Activated T-helper 9 cell treated with anti-CD3 and anti-CD28 coated beads, Interleukin-2, amount 50 U/mL, for 16 hours (primary cell): ENCODE measurements around the gene DHX58.
A peak's percentile ranks its signal among the peaks of the same experiment; 100 is the strongest.

ENCODE experiments used
- DNase-seq: peaks from one replicate; pipeline ENCODE4 v3.0.0-alpha.2; 2020; ENCODE audit warnings: low read depth

Gene DHX58

DNA sequence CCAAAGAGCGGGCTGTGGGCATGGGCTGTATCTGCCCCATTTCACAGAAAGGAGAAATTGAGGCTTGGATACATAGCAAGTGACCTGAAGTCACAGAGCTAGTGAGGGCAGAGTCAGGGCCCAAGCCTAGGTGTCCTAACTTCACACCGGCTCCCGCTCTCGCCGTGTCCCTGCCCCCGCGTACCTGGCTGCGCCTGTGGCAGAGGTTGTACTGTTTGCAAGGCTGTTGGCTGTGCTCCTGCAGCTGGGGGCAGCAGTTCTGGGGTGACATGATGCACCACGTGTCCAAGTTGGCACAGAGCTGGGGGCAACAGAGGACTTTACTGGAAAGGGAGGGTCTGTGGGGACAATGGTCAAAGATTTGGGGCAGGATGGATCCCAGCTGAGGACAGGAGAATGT, 3.4 kb downstream of the DHX58 start:
- DNase-seq = no peak

- peak; percentile 90 for DNase-seq
Measured at GRCh38 chr17:42107597-42108576, 4.6 kb downstream of the DHX58 start.

- DNase-seq = no peak
Measured at GRCh38 chr17:42107124-42107523, 5.4 kb downstream of the DHX58 start.

GRCh38 chr17:42106009-42106408, 6.5 kb downstream of the DHX58 start:
- no peak for DNase-seq

DNA sequence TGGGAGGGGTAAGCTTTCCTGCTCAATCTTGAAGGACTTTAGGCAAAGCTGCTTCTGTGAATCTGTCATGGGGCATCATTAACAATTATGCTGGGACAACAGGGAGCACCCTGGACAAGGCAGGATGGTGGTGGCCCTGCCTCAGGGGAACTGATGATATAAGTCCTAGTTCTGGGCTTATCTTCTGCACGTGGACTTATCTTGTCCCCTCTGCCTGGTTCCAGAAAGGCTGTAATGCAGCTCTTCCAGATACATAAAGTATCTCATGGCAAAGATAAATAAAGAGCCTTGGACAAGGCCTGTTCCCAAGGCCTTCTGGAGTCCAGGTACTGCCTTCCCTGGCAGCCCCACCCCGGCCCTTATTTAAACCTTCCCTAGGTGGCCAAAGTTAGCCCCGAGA, 8.2 kb downstream of the DHX58 start:
- DNase-seq = no peak

GRCh38 chr17:42103221-42103954, 9.1 kb downstream of the DHX58 start:
- DNase-seq = no peak

- DNase-seq = peak; percentile 46
Measured at GRCh38 chr17:42101513-42102292, 10.8 kb downstream of the DHX58 start.

GRCh38 chr17:42098730-42099399, 13.6 kb downstream of the DHX58 start:
- no peak for DNase-seq

GRCh38 chr17:42097691-42098631, 14.6 kb downstream of the DHX58 start, which contains the start of gene ZNF385C:
Gene ZNF385C, minus strand, starts transcription at chr17:42098473. Its CDS starts 35,417 bp downstream, at chr17:42063056.
- peak; percentile 42 for DNase-seq

GRCh38 chr17:42096360-42097111, 16.0 kb downstream of the DHX58 start:
- no peak for DNase-seq

- DNase-seq = no peak
Measured at GRCh38 chr17:42094375-42095069, 18.0 kb downstream of the DHX58 start.

GRCh38 chr17:42092939-42093338, 19.6 kb downstream of the DHX58 start:
- DNase-seq = no peak

- DNase-seq = no peak
Measured at GRCh38 chr17:42090964-42091790, 21.3 kb downstream of the DHX58 start.

- no peak for DNase-seq
Measured at GRCh38 chr17:42088736-42089135, 23.8 kb downstream of the DHX58 start.

DNA sequence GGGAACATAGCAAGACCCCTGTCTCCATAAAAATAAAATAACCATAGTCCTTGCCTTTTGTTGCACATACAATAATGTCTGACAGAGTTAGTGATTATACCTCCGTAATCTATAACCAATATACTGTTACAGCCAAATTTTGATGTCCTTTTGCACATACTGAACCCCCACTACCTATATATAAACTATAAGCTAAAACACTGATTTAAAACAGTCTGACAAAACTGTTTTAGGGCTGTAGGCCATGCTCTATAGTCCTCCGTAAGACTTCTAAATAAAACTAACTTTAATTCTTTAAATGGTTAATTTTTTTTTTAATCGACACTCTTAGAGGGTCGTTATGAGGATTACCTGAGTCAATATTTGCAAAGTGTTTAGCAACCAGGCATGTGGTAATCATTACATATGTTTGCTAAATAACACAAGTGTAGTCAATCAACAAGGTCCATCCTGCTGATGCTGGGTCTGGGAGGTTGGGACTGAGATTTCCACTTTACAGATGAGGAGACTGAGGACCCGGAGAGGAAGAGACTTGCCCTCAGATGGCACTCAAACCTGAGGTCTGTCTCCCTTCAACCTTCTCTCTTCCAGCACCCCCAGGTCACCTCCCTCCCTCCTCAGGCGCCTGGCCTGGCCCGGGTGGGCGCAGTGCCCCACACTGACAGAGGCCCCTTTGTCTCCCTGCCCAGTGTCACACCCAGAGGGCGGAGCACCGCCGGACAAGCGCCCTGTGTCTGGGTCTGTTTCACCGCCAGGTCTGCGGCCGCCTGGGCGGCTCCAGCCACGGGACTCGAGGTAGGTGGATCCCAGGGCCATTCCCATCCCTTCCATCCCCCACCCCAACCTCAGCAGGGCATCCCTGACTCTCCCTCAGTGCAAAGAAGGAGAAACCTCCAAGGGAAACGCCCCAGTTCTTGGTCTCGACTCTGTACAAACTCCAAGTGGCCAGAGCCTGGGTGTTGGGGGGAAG, 24.5 kb downstream of the DHX58 start:
- no peak for DNase-seq

DNA sequence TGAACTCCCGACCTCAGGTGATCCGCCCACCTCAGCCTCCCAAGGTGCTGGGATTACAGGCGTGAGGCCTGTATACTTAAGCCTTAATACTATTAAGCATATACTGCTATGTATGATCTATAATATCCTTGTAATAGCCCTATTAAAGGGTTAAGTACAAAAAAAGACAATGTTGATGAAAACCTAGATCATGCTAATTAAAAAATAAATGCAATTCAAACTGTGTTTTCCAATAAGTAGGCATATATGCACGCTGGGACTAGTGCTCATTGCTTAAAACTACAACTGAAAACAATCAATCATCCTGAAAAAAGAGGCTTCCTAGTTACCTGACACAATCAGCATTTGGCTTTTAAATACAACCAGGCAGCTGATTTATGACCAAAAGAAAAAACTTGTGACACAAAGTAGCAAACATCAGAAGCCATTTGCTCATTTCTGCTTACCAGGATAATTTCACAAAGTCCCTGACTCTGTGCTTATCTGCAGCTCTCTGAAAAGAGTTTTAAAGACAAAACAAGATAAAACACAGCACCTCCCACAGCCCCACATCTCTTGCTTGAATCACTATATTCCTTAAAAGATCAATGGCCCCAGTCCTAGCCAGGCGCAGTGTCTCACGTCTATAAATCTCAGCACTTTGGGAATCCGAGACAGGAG, 25.3 kb downstream of the DHX58 start:
- no peak for DNase-seq
